GM18520 (cell line): Measurements from ENCODE around the gene MDH1B.
A peak's percentile ranks its signal among the peaks of the same experiment; 100 is the strongest.
"Not testable (repeated sequence)": the region's sequence is repeated elsewhere in the genome, so short reads cannot be mapped to it uniquely, and the experiment has no call there.

Experiments used
- ATAC-seq: cut with Tn5 transposase; IDR thresholded peaks from one replicate; pipeline ENCODE4 v1.9.1; 2021; ENCODE audit not compliant: unreplicated experiment

MDH1B gene

GRCh38 chr2:206774871-206775270 is 9.7 kb upstream of the MDH1B start:
- ATAC-seq: no peak

GRCh38 chr2:206766057-206766930 is 1.2 kb upstream of the MDH1B start:
- no peak for ATAC-seq

GRCh38 chr2:206764673-206765241 is 371 bp downstream of the MDH1B start:
- ATAC-seq: no peak

GRCh38 chr2:206756816-206757215 is 8.3 kb downstream of the MDH1B start:
- ATAC-seq: no peak

GRCh38 chr2:206740800-206741199 is 24.3 kb downstream of the MDH1B start:
- ATAC-seq: no peak

- ATAC-seq: no peak
These were observed 25.9 kb downstream of the MDH1B start for GRCh38 chr2:206739271-206739670.

- ATAC-seq: no peak
These were observed 28.2 kb downstream of the MDH1B start for GRCh38 chr2:206736935-206737334.

- no peak for ATAC-seq
These were observed 31.8 kb downstream of the MDH1B start for GRCh38 chr2:206733341-206733740.

GRCh38 chr2:206728277-206729199 is 36.6 kb downstream of the MDH1B start:
- ATAC-seq: no peak

- no peak for ATAC-seq
These were observed 37.8 kb downstream of the MDH1B start for GRCh38 chr2:206727287-206727686.

GRCh38 chr2:206723288-206723687 is 41.8 kb downstream of the MDH1B start:
- no peak for ATAC-seq

- ATAC-seq: peak; percentile 65
These were observed 43.7 kb downstream of the MDH1B start for GRCh38 chr2:206721256-206721920.

- ATAC-seq: no peak
These were observed 46.8 kb downstream of the MDH1B start, which contains the start of gene DYTN for GRCh38 chr2:206718296-206718695. DYTN (minus strand) TSS chr2:206718396; CDS start chr2:206718279, 117 bp downstream.

GRCh38 chr2:206716623-206717022 is 48.5 kb downstream of the MDH1B start:
- no peak for ATAC-seq

- ATAC-seq: not testable (repeated sequence)
These were observed 49.9 kb downstream of the MDH1B start for GRCh38 chr2:206715183-206715582.

GRCh38 chr2:206713746-206714145 is 51.4 kb downstream of the MDH1B start:
- ATAC-seq: peak; percentile 66

- no peak for ATAC-seq
These were observed 56.8 kb downstream of the MDH1B start for GRCh38 chr2:206708286-206708685.

- no peak for ATAC-seq
These were observed 57.9 kb downstream of the MDH1B start for GRCh38 chr2:206707164-206707701.

- no peak for ATAC-seq
These were observed 63.0 kb downstream of the MDH1B start for GRCh38 chr2:206701952-206702605.

- no peak for ATAC-seq
These were observed 65.0 kb downstream of the MDH1B start for GRCh38 chr2:206700156-206700555.
